ENCODE results near the gene CD27. TPM values are rescaled to one million over a fixed set of nuclear protein-coding genes. Genes with fewer than 3 reads are reported as not detected.
"Not testable (repeated sequence)": the region's sequence is repeated elsewhere in the genome, so short reads cannot be mapped to it uniquely, and the experiment has no call there.

The CD27 gene
- total and polyA plus RNA-seq, 9 donors: 0.34 to 0.87 (median 0.55) TPM; not detected in 2

- TF ChIP-seq POLR2A (IDR thresholded peaks at IDR 0.05): no peak
- no peak for TF ChIP-seq CTCF (IDR thresholded peaks at IDR 0.05)
- no peak for TF ChIP-seq EP300 (IDR thresholded peaks at IDR 0.05)
- no peaks in the 10 kb centered on the region for H3K9me3 ChIP-seq
- H3K27ac ChIP-seq: no peak overlapping the region
- no peak for DNase-seq
- no peaks in the 10 kb centered on the region for H3K36me3 ChIP-seq
- no peaks in the 10 kb centered on the region for H3K4me1 ChIP-seq (ENCODE audit: insufficient read depth)
- WGBS, 3 donors: 70 to 74% (median 70%) methylated on average over 18 to 20 of the region's 20 CpGs
- intact Hi-C loops (cut with DNase I): no loop called here
- no peak overlapping the region for H3K4me3 ChIP-seq
- H3K27me3 ChIP-seq: no peaks in the 10 kb centered on the region
These were observed 33.7 kb downstream of the CD27 start for GRCh38 chr12:6478416-6478815.

- no peaks in the 10 kb centered on the region for H3K27me3 ChIP-seq
- 59 to 86% (median 83%) methylated on average over 1 of the region's 1 CpG for WGBS, 3 donors
- H3K27ac ChIP-seq: no peak overlapping the region
- H3K9me3 ChIP-seq: no peaks in the 10 kb centered on the region
- no peaks in the 10 kb centered on the region for H3K36me3 ChIP-seq
- no peak for DNase-seq
- no peak overlapping the region for H3K4me3 ChIP-seq
- TF ChIP-seq CTCF (IDR thresholded peaks at IDR 0.05) (no peak), POLR2A (IDR thresholded peaks at IDR 0.05) (no peak), EP300 (IDR thresholded peaks at IDR 0.05) (no peak)
- H3K4me1 ChIP-seq (ENCODE audit: insufficient read depth): peaks cover 4% of the 10 kb centered on the region
- intact Hi-C loops (cut with DNase I): no loop called here
These were observed 43.5 kb downstream of the CD27 start for GRCh38 chr12:6488240-6488639.

DNA sequence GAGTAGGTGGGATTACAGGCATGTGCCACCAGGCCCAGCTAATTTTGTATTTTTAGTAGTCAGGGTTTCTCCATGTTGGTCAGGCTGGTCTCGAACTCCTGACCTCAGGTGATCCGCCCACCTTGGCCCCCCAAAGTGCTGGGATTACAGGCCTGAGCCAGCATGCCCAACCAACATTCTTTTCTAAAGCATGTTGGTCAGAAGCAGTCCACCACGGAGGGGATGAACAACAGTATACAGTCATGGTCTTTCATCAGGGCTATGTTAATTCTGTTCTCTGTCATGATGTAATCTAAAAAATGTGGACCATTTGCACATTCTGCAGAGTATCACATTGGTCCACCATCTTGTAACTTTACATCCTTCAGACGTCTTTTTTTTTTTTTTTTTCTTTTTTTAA lies 44.7 kb downstream of the CD27 start:
- H3K27ac ChIP-seq: no peak overlapping the region
- H3K27me3 ChIP-seq: no peaks in the 10 kb centered on the region
- intact Hi-C loops (cut with DNase I): no loop called here
- H3K4me1 ChIP-seq (ENCODE audit: insufficient read depth): peaks cover 4% of the 10 kb centered on the region
- no peaks in the 10 kb centered on the region for H3K36me3 ChIP-seq
- TF ChIP-seq POLR2A (IDR thresholded peaks at IDR 0.05) (no peak), CTCF (IDR thresholded peaks at IDR 0.05) (no peak), EP300 (IDR thresholded peaks at IDR 0.05) (no peak)
- H3K9me3 ChIP-seq: no peaks in the 10 kb centered on the region
- WGBS, 3 donors: 57 to 73% (median 59%) methylated on average over 4 of the region's 4 CpGs
- H3K4me3 ChIP-seq: no peak overlapping the region
- no peak for DNase-seq

DNA sequence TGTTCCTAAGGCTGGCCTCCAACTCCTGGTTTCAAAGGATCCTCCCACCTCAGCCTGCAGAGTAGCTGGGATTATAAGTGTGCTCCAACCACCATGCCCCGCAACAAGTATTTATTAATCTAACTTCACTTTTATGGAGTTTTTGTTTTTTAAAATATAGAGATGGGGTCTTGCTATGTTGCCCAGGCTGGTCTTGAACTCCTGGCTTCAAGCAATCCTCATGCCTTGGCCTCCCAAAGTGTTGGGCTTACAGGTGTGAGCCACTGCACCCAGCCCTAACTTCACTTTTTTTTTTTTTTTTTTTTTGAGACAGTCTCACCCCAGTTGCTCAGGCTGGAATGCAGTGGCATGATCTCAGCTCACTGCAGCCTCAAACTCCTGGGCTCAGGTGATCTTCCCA lies 45.9 kb downstream of the CD27 start:
- H3K9me3 ChIP-seq; intact Hi-C loops (cut with DNase I); H3K27ac ChIP-seq; H3K27me3 ChIP-seq; H3K4me3 ChIP-seq; H3K36me3 ChIP-seq; DNase-seq; H3K4me1 ChIP-seq (ENCODE audit: insufficient read depth): not testable (repeated sequence)
- 95 to 100% (median 98%) methylated on average over 1 of the region's 1 CpG for WGBS, 3 donors

- Histone ChIP-seq H3K27ac (peak within 1 kb of the TSS; percentile 47 to 93), H3K36me3 (no peaks in the 10 kb centered on the region), H3K4me3 (peak within 1 kb of the TSS; percentile 82), H3K9me3 (no peaks in the 10 kb centered on the region), H3K4me1 (ENCODE audit: insufficient read depth) (peaks cover 7% of the 10 kb centered on the region), H3K27me3 (no peaks in the 10 kb centered on the region)
- 0 to 1% (median 1%) methylated on average over 39 of the region's 39 CpGs for WGBS, 3 donors
- intact Hi-C loops (cut with DNase I): no loop called here
- peak; percentile 72 for TF ChIP-seq POLR2A (IDR thresholded peaks at IDR 0.05)
- TF ChIP-seq CTCF (IDR thresholded peaks at IDR 0.05): no peak
- peak; percentile 95 to 98 (median 97) for DNase-seq
These were observed 48.2 kb downstream of the CD27 start, which contains the start of gene MRPL51 for GRCh38 chr12:6492838-6493496. MRPL51 (minus strand) TSS chr12:6493262; CDS start chr12:6493136, 126 bp downstream.
